NB4 (cell line): Measurements from ENCODE around the gene ANGPTL8.

ENCODE experiments used
- POLR2A ChIP-seq: IDR thresholded peaks from 2 replicates; pipeline ENCODE4 v1.6.1; 2011; ENCODE audit warnings: mild to moderate bottlenecking; ENCODE audit not compliant: insufficient read length; ENCODE audit errors: extremely low read depth
- TF ChIP-seq, protein P1 (sequence below): IDR thresholded peaks from one replicate; pipeline ENCODE4 v1.5.1; 2012; ENCODE audit warnings: low read depth, low read length
- TF ChIP-seq, protein P2 (sequence below): IDR thresholded peaks from 2 replicates; pipeline ENCODE4 v1.6.1; 2011; ENCODE audit warnings: low read depth, low read length

GRCh38 chr19:11261971-11262839 lies 22.8 kb downstream of the ANGPTL8 start, which contains the start of gene DOCK6:
- TF ChIP-seq, protein P1, sequence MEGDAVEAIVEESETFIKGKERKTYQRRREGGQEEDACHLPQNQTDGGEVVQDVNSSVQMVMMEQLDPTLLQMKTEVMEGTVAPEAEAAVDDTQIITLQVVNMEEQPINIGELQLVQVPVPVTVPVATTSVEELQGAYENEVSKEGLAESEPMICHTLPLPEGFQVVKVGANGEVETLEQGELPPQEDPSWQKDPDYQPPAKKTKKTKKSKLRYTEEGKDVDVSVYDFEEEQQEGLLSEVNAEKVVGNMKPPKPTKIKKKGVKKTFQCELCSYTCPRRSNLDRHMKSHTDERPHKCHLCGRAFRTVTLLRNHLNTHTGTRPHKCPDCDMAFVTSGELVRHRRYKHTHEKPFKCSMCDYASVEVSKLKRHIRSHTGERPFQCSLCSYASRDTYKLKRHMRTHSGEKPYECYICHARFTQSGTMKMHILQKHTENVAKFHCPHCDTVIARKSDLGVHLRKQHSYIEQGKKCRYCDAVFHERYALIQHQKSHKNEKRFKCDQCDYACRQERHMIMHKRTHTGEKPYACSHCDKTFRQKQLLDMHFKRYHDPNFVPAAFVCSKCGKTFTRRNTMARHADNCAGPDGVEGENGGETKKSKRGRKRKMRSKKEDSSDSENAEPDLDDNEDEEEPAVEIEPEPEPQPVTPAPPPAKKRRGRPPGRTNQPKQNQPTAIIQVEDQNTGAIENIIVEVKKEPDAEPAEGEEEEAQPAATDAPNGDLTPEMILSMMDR, result peak; percentile 21
- TF ChIP-seq, protein P2, sequence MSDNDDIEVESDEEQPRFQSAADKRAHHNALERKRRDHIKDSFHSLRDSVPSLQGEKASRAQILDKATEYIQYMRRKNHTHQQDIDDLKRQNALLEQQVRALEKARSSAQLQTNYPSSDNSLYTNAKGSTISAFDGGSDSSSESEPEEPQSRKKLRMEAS, result no peak
- TF ChIP-seq POLR2A, result no peak
